GM23338 (cell line): ENCODE data around the gene SFTA2.
"Not testable (repeated sequence)": the region's sequence is repeated elsewhere in the genome, so short reads cannot be mapped to it uniquely, and the experiment has no call there.

Source experiments
- CREB1 ChIP-seq: fragments of 250-450 bp; sonication (Bioruptor Pico); IDR thresholded peaks from 2 replicates; pipeline ENCODE4 v1.5.0; 2020; ENCODE audit warnings: low read depth, mild to moderate bottlenecking, moderate library complexity
- ETS1 ChIP-seq: IDR thresholded peaks from 2 replicates; pipeline ENCODE4 v1.6.1; 2016; ENCODE audit warnings: antibody characterized with exemption
- EZH2 ChIP-seq: fragments of 200-600 bp; sonication (generic); IDR thresholded peaks from one replicate; pipeline ENCODE4 v1.8.0; 2017; ENCODE audit warnings: antibody characterized with exemption, mild to moderate bottlenecking, low read depth; ENCODE audit not compliant: unreplicated experiment
- EZH2phosphoT487 ChIP-seq: fragments of 200-600 bp; sonication (generic); IDR thresholded peaks from one replicate; pipeline ENCODE4 v1.8.1; 2018; ENCODE audit warnings: antibody characterized with exemption; ENCODE audit not compliant: unreplicated experiment
- JUNB ChIP-seq: IDR thresholded peaks from one replicate; pipeline ENCODE4 v1.6.1; 2016; ENCODE audit warnings: antibody characterized with exemption; ENCODE audit not compliant: unreplicated experiment
- NANOG ChIP-seq: IDR thresholded peaks from 2 replicates; pipeline ENCODE4 v1.6.1; 2016; ENCODE audit warnings: antibody characterized with exemption, borderline replicate concordance
- POLR2AphosphoS5 ChIP-seq: IDR thresholded peaks from 2 replicates; pipeline ENCODE4 v1.6.1; 2016; ENCODE audit warnings: antibody characterized with exemption, low read depth
- ZNF462 ChIP-seq: fragments of 250-450 bp; sonication (Bioruptor Pico); IDR thresholded peaks from 2 replicates; pipeline ENCODE4 v1.5.0; 2020; ENCODE audit warnings: mild to moderate bottlenecking, moderate library complexity
- TF ChIP-seq, protein P1 (sequence below), 2 experiments: fragments of 200-600 bp in 1 of 2; sonication (generic) in 1 of 2; conservative IDR thresholded peaks; 2 replicates each; pipeline versions ENCODE4 v1.5.1 to v1.6.1; 2016 to 2017; ENCODE audit warnings: antibody characterized with exemption in 2 of 2, low read depth in 2 of 2, mild to moderate bottlenecking in 2 of 2, moderate library complexity in 1 of 2
- TF ChIP-seq, protein P2 (sequence below): IDR thresholded peaks from one replicate; pipeline ENCODE4 v1.6.1; 2018; ENCODE audit warnings: antibody characterized with exemption; ENCODE audit not compliant: unreplicated experiment

DNA sequence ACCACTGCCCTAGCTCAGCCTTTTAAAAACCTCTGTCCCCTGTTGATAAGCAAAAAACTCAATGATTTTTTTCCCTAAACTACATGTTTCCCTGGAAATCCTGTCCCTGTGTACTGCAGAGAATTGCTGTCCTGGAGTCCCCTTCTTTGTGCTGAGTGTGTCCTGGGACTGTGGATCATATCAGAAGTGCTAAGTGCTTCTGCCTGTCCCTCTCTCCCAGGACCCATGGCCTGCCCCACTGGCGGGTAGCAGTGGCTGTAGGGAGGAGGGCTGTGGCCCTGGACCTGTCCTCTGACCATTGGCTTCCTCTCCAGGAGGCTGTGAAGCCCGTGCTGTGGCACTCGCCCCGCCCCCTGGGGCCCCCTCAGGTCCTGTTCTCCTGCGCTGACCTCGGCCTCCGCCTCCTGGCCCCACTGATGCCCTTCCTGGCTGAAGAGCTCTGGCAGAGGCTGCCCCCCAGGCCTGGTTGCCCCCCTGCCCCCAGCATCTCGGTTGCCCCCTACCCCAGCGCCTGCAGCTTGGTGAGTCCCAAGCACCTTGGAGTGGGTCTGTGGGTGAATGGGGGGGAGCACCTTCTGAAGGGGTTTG lies 7.8 kb downstream of the SFTA2 start:
- TF ChIP-seq, protein P1, sequence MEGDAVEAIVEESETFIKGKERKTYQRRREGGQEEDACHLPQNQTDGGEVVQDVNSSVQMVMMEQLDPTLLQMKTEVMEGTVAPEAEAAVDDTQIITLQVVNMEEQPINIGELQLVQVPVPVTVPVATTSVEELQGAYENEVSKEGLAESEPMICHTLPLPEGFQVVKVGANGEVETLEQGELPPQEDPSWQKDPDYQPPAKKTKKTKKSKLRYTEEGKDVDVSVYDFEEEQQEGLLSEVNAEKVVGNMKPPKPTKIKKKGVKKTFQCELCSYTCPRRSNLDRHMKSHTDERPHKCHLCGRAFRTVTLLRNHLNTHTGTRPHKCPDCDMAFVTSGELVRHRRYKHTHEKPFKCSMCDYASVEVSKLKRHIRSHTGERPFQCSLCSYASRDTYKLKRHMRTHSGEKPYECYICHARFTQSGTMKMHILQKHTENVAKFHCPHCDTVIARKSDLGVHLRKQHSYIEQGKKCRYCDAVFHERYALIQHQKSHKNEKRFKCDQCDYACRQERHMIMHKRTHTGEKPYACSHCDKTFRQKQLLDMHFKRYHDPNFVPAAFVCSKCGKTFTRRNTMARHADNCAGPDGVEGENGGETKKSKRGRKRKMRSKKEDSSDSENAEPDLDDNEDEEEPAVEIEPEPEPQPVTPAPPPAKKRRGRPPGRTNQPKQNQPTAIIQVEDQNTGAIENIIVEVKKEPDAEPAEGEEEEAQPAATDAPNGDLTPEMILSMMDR (conservative IDR thresholded peaks at IDR 0.05; ENCODE audit: low read depth in 2 of 2): not testable (repeated sequence)
- not testable (repeated sequence) for TF ChIP-seq CREB1 (CRISPR knock-in tag); JUNB; POLR2AphosphoS5; EZH2; EZH2phosphoT487; ZNF462 (CRISPR knock-in tag); NANOG; ETS1
- TF ChIP-seq, protein P2, sequence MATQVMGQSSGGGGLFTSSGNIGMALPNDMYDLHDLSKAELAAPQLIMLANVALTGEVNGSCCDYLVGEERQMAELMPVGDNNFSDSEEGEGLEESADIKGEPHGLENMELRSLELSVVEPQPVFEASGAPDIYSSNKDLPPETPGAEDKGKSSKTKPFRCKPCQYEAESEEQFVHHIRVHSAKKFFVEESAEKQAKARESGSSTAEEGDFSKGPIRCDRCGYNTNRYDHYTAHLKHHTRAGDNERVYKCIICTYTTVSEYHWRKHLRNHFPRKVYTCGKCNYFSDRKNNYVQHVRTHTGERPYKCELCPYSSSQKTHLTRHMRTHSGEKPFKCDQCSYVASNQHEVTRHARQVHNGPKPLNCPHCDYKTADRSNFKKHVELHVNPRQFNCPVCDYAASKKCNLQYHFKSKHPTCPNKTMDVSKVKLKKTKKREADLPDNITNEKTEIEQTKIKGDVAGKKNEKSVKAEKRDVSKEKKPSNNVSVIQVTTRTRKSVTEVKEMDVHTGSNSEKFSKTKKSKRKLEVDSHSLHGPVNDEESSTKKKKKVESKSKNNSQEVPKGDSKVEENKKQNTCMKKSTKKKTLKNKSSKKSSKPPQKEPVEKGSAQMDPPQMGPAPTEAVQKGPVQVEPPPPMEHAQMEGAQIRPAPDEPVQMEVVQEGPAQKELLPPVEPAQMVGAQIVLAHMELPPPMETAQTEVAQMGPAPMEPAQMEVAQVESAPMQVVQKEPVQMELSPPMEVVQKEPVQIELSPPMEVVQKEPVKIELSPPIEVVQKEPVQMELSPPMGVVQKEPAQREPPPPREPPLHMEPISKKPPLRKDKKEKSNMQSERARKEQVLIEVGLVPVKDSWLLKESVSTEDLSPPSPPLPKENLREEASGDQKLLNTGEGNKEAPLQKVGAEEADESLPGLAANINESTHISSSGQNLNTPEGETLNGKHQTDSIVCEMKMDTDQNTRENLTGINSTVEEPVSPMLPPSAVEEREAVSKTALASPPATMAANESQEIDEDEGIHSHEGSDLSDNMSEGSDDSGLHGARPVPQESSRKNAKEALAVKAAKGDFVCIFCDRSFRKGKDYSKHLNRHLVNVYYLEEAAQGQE: not testable (repeated sequence)
